K562 (cell line): ENCODE data around the gene VTN. TPM values are rescaled to one million over a fixed set of nuclear protein-coding genes. Genes with fewer than 3 reads are reported as not detected.
A peak's percentile ranks its signal among the peaks of the same experiment; 100 is the strongest.

Source experiments
- ATAC-seq: fragments of 200-7000 bp; cut with Tn5 transposase; 3 replicates; pipeline ENCODE4 v1.9.1; 2020; ENCODE audit warnings: moderate library complexity
- BruUV-seq: library from RNA; stranded (reverse); fragments of 400-500 nt; replicated peaks from 2 replicates; lab custom pipeline; 2021; lab: Mats Ljungman, UMichigan
- CTCF ChIA-PET: fragments of 300-600 bp; formaldehyde crosslinking; extraction: SDS; loops from one replicate; lab custom pipeline; 2021; ENCODE audit warnings: low intra/inter-chr PET ratio; lab: Yijun Ruan, JAX
- POLR2A ChIA-PET: fragments of 300-600, 350-650 bp; sonication (Branson Sonifier 250); formaldehyde crosslinking; extraction: SDS; loops from one replicate; lab custom pipeline; 2021; ENCODE audit warnings: antibody characterized with exemption, inconsistent platforms; lab: Yijun Ruan, JAX
- DNase-seq, 4 experiments: peaks; one replicate each; pipeline versions ENCODE4 v3.0.0 to v3.0.0-alpha.2; 2011 to 2018; ENCODE audit warnings: low spot score in 3 of 4, mixed read lengths in 3 of 4; ENCODE audit errors: extremely low read depth in 1 of 4
- FAIRE-seq: peaks from 2 replicates; lab custom pipeline; 2011; peaks lifted over from hg19 to GRCh38; lab: Jason Lieb, UNC
- H2AFZ ChIP-seq: 2 replicates; pipeline ENCODE4 v1.6.0; 2011; ENCODE audit warnings: low read depth, low read length, control low read depth, inconsistent platforms
- H3K27ac ChIP-seq: fragments of 200-600 bp; 3 replicates; pipeline ENCODE4 v1.8.0; 2011; ENCODE audit warnings: low read depth, mild to moderate bottlenecking, control low read depth, inconsistent platforms, low read length, moderate library complexity, mixed read lengths; ENCODE audit errors: extremely low read depth
- H3K27me3 ChIP-seq, 2 experiments: fragments of 300-600 bp in 1 of 2; 2 replicates in 1 of 2; 3 replicates in 1 of 2; pipeline versions ENCODE4 v1.6.0 to v1.8.0; 2011; ENCODE audit warnings: inconsistent platforms in 2 of 2, low read length in 2 of 2, mild to moderate bottlenecking in 1 of 2, mixed read lengths in 1 of 2, moderate library complexity in 1 of 2; ENCODE audit not compliant: control insufficient read depth in 2 of 2, insufficient read depth in 2 of 2
- H3K36me3 ChIP-seq: fragments of 300-600 bp; 3 replicates; pipeline ENCODE4 v1.8.0; 2011; ENCODE audit warnings: mild to moderate bottlenecking, low read length, inconsistent platforms; ENCODE audit not compliant: control insufficient read depth, insufficient read depth
- H3K4me1 ChIP-seq, 2 experiments: fragments of 200-600 bp in 1 of 2; replicated peaks in 1 of 2; 2 replicates in 1 of 2; 3 replicates in 1 of 2; pipeline versions ENCODE4 v1.5.1 to v1.8.0; 2011; ENCODE audit warnings: inconsistent platforms in 2 of 2, low read length in 2 of 2, mild to moderate bottlenecking in 1 of 2, mixed read lengths in 1 of 2, moderate library complexity in 1 of 2; ENCODE audit not compliant: control insufficient read depth in 2 of 2, insufficient read depth in 2 of 2
- H3K4me2 ChIP-seq: 2 replicates; pipeline ENCODE4 v1.6.1; 2011; ENCODE audit warnings: low read length, control low read depth, inconsistent platforms, mixed read lengths; ENCODE audit not compliant: insufficient read depth
- H3K4me3 ChIP-seq: fragments of 200-600 bp; sonication (generic), shearing (Covaris generic); 2 replicates; pipeline ENCODE4 v1.5.1; 2016; ENCODE audit warnings: control low read depth, inconsistent platforms
- H3K79me2 ChIP-seq: fragments of 200-600 bp; 3 replicates; pipeline ENCODE4 v1.8.0; 2011; ENCODE audit warnings: low read length, inconsistent platforms; ENCODE audit not compliant: control insufficient read depth, insufficient read depth
- H3K9ac ChIP-seq, 2 experiments: 2 replicates each; pipeline versions ENCODE4 v1.6.0 to v1.6.1; 2011; ENCODE audit warnings: low read depth in 2 of 2, low read length in 2 of 2, control low read depth in 1 of 2, inconsistent platforms in 1 of 2, mild to moderate bottlenecking in 1 of 2, mixed read lengths in 1 of 2; ENCODE audit not compliant: insufficient read depth in 1 of 2
- H3K9me1 ChIP-seq: one replicate; pipeline ENCODE4 v1.6.0; 2011; ENCODE audit warnings: inconsistent platforms, mild to moderate bottlenecking, low read length, moderate library complexity; ENCODE audit not compliant: control insufficient read depth, insufficient read depth
- H3K9me3 ChIP-seq: replicated peaks from 2 replicates; pipeline ENCODE4 v1.5.1; 2011; ENCODE audit warnings: low read depth, low read length, inconsistent platforms; ENCODE audit not compliant: control insufficient read depth, insufficient read depth
- H4K20me1 ChIP-seq: replicated peaks from 2 replicates; pipeline ENCODE4 v1.6.1; 2011; ENCODE audit warnings: low read length, inconsistent platforms, mixed read lengths; ENCODE audit not compliant: control insufficient read depth, insufficient read depth
- AFF4 ChIP-seq: sonication (generic); formaldehyde crosslinking; IDR thresholded peaks from 2 replicates; pipeline ENCODE4 v1.8.0; 2023; ENCODE audit warnings: mild to moderate bottlenecking, missing genetic modification reagents
- MTA2 ChIP-seq: fragments of 450-650 bp; IDR thresholded peaks from 2 replicates; pipeline ENCODE4 v1.6.1; 2016; ENCODE audit warnings: low read depth
- RHOXF2B ChIP-seq: fragments of 250-450 bp; sonication (Bioruptor Pico); conservative IDR thresholded peaks from 2 replicates; pipeline ENCODE4 v1.5.1; 2021
- ZBTB2 ChIP-seq: fragments of 450-650 bp; IDR thresholded peaks from 2 replicates; pipeline ENCODE4 v1.6.1; 2016; ENCODE audit warnings: antibody characterized with exemption
- ZBTB40 ChIP-seq, 2 experiments: fragments of 450-650 bp in 1 of 2; sonication (generic) in 1 of 2; formaldehyde crosslinking in 1 of 2; IDR thresholded peaks; 2 replicates each; pipeline versions ENCODE4 v1.7.1 to v1.9.0; 2016 to 2022; ENCODE audit warnings: inconsistent platforms in 1 of 2, mild to moderate bottlenecking in 1 of 2, missing genetic modification reagents in 1 of 2
- ZNF232 ChIP-seq: sonication (generic); formaldehyde crosslinking; IDR thresholded peaks from 2 replicates; pipeline ENCODE4 v1.8.0; 2022; ENCODE audit warnings: mild to moderate bottlenecking, missing genetic modification reagents
- ZNF384 ChIP-seq: IDR thresholded peaks from 2 replicates; pipeline ENCODE4 v1.6.1; 2012; ENCODE audit warnings: low read depth, low read length, improper control_type of control experiment
- WGBS: fragments of 100-300 bp; shearing (Covaris generic); methylation state at CpG from one replicate; pipeline ENCODE4 v1.1.6; 2016; ENCODE audit warnings: low coverage, mixed read lengths; ENCODE audit not compliant: insufficient coverage; ENCODE audit errors: missing lambda C conversion rate; 5-methylcytosine and 5-hydroxymethylcytosine counted together
- in situ Hi-C: fragments of 300-500 bp; cut with MboI; formaldehyde crosslinking; loops from 4 replicates; pipeline ENCODE4 v1.15.0; 2018; ENCODE audit warnings: inconsistent platforms, mixed read lengths
- intact Hi-C: fragments of 100-400 bp; cut with micrococcal nuclease; formaldehyde crosslinking; loops from 2 replicates; pipeline ENCODE4 v1.14.2; 2022
- polyA plus RNA-seq, 8 experiments: library from polyadenylated mRNA; depleted of rRNA in 4 of 8; stranded (reverse) in 5 of 8; unstranded in 3 of 8; fragments of >200 nt; fragmentation: Nextera tagmentation in 2 of 8; fragmentation: Illumina TruSeq in 1 of 8; extraction: Ambion mirVana in 2 of 8; extraction: Trizol in 1 of 8; gene quantifications; 2 replicates each; pipeline versions ENCODE4 v1.2.1 to v1.2.3, GENCODE V29; 2011 to 2014; ENCODE audit warnings: inconsistent platforms in 1 of 8, missing spikeins in 1 of 8
- total RNA-seq, 7 experiments: library from RNA; depleted of rRNA in 6 of 7; stranded (reverse); fragments of >200 nt in 6 of 7; fragmentation: Illumina TruSeq in 2 of 7; extraction: Trizol in 2 of 7; gene quantifications; 2 replicates each; pipeline versions ENCODE4 v1.2.1 to v1.2.3, GENCODE V29; 2011 to 2021; ENCODE audit warnings: low replicate concordance in 1 of 7

The VTN gene
- total and polyA plus RNA-seq, 9 of the 15 experiments (the other 6 are each of a cell fraction or from before 2014, with no cell fraction given), result 0.13 to 1.0 (median 0.29) TPM; not detected in 1

GRCh38 chr17:28319598-28319935, 50.5 kb downstream of the VTN start:
- ATAC-seq, result no peak
- Histone ChIP-seq H3K36me3 (peaks cover 35% of the 10 kb centered on the region), H3K9me3 (no peaks in the 10 kb centered on the region), H3K4me3 (peak overlapping the region; percentile 56), H3K9ac (peak overlapping the region; percentile 71 to 98), H3K27me3 (no peaks in the 10 kb centered on the region), H3K79me2 (peaks cover 77% of the 10 kb centered on the region), H3K4me2 (peak overlapping the region; percentile 93), H3K9me1 (no peaks in the 10 kb centered on the region), H3K27ac (peak overlapping the region; percentile 69), H4K20me1 (0 out of 2 replicates have a peak, but pooled peaks cover 18% of the 10 kb centered on the region), H2AFZ (peak overlapping the region; percentile 71), H3K4me1 (peaks cover 34 to 43% of the 10 kb centered on the region in 2 experiments)
- DNase-seq, result no peak
- in situ Hi-C loops, result no loop called here
- ChIA-PET CTCF (no interaction called here), POLR2A (interaction anchor here (0.7 to 4.9 kb wide), 4 partner anchors 9 to 476 kb away, joined by 3 to 62 read pairs (median 11); partner anchors contain the start of genes IFT20 and TNFAIP1)
- WGBS, result 0% methylated on average over 7 of the region's 7 CpGs
- FAIRE-seq, result no peak
- intact Hi-C loops, result loop anchor here (2.0 kb wide), 1 partner anchor 15 kb away; the partner anchor contains the start of genes IFT20 and TNFAIP1
- BruUV-seq, result no TSS peak
- no peak for TF ChIP-seq AFF4 (CRISPR knock-in tag)
- TF ChIP-seq MTA2, result no peak
- TF ChIP-seq RHOXF2B (CRISPR knock-in tag), result no peak
- TF ChIP-seq ZBTB2, result no peak
- TF ChIP-seq ZNF232 (CRISPR knock-in tag), result no peak
- peak; percentile 58; the same call in 1 of the 2 replicates for TF ChIP-seq ZBTB40 (IDR thresholded peaks at IDR 0.05)
- TF ChIP-seq ZBTB40 (CRISPR knock-in tag; IDR thresholded peaks at IDR 0.05), result no peak
- no peak for TF ChIP-seq ZNF384
